GM19395 (cell line): ENCODE results near the gene USP34.
"Not testable (repeated sequence)": the region's sequence is repeated elsewhere in the genome, so short reads cannot be mapped to it uniquely, and the experiment has no call there.

Source experiments
- ATAC-seq: cut with Tn5 transposase; IDR thresholded peaks from one replicate; pipeline ENCODE4 v1.9.1; 2021; ENCODE audit warnings: mild to moderate bottlenecking, moderate library complexity; ENCODE audit not compliant: unreplicated experiment

The USP34 gene

DNA sequence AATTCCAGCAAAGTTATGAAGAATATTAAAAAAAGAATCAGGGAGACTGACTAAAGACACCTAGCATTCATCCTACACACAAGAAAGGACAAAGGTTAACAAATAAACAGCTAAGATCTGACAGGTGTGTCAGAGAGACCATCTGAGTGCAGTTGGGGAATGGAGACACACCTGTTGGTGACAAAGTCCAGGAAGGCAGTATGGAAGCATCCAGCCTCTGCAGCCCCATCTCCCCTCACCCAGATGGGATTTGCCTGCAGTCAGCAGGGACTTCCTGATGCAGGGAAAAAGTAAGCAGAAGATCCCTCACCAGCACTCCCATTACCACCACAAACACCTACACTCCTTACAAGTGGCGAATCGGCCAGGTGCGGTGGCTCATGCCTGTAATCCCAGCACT, 37.9 kb downstream of the USP34 start:
- ATAC-seq = no peak

DNA sequence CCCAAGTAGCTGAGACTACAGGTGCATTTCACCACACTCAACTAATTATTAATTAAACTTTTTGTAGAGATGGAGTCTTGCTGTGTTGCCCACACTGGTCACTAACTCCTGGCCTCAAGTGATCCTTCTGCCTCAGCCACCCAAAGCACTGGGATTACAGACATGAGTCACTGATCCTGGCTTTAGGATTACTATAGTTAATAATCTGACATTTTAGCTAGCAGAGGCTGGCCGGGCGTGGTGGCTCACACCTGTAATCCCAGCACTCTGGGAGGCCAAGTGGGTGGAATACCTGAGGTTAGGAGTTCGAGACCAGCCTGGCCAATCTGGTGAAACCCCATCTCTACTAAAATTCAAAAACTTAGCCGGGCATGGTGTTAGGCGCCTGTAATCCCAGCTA, 39.5 kb downstream of the USP34 start:
- ATAC-seq = no peak

DNA sequence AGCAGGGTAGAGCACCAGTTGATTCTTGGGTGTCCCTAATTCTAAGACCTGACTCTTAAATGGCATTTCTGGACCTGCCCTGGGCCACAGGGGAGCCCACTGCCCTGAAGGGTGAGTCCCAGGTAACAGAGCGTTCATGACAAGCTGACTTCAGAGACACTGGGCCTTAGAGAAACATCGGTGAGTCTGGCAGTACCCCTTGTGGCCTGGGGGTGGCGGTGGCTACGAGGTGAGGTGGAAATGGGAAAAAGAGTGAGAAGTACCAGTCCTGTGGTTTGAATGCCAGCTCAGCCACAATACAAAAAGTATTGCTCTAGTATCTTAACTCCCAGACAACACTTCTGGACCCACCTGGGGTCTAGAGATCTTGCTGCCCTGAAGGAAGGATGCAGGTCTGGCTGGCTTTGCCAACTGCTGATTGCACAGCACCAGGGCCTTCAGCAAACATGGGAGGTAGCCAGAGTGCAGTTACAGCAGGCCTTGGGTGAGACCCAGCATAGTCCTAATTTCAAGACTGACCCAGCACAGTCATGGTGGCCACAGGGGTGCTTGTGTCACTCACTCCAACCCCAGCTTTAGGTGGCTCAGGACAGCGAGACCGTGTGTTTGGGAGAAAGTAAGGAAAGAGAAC, 44.5 kb downstream of the USP34 start:
- peak; percentile 80 for ATAC-seq

DNA sequence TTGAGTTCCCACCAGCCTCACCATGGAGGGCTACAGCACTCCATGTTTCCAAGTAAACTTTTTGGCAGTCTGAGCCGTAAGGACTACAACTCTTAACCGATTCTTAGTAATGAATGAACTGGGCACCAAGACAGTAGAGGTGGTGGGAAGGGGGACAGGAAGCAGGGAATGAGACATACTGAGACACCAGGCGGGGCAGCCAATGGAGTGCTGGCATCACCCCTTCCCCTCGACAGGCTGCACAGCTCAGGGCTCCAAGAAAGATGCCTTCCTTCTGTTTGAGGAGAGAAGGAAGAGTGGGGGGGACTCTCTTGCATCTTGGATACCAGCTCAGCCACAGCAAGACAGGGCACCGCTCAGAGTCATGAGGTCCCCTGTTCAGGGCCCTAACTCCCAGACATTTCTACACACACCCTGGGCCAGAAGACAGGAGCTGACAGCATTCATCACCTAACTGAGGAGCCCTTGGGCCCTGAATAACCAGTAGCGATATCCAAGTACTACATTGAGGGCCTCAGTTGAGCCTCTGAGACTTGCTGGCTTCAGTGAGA, 45.2 kb downstream of the USP34 start:
- peak; percentile 5 for ATAC-seq

DNA sequence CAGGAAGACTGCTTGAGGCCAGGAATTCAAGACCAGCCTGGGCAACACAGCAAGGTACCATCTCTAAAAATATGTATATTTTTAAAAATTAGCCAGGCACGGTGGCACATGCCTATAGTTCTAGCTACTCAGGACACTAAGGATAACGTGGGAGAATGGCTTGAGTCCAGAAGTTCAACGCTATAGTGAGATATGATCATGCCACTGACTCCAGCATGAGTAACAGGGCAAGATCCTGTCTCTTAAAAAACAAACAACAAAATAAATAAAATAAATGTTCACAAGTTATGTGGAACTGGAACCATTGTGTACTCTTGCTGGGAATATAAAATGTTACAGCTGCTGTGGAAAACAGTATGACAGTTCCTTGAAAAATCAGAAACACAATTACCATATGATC, 47.2 kb downstream of the USP34 start:
- ATAC-seq = no peak

DNA sequence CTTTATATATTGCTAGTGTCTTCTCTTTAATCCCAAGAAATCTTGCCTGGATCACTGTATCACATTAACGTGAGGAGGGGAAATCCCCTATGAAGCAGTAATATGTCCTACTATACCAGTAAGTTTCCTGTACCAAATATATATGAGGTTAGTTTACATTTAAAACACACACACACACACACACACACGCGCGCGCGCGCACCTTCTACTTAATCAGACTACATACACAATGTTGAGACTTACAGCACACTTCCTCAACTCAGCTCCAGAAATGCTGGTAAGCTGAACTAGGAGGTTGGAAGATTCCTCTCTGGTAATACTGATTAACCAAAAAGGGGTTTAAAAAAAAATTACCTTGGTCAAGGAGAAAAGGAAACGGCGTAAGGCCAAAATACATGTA, 49.3 kb downstream of the USP34 start:
- no peak for ATAC-seq

DNA sequence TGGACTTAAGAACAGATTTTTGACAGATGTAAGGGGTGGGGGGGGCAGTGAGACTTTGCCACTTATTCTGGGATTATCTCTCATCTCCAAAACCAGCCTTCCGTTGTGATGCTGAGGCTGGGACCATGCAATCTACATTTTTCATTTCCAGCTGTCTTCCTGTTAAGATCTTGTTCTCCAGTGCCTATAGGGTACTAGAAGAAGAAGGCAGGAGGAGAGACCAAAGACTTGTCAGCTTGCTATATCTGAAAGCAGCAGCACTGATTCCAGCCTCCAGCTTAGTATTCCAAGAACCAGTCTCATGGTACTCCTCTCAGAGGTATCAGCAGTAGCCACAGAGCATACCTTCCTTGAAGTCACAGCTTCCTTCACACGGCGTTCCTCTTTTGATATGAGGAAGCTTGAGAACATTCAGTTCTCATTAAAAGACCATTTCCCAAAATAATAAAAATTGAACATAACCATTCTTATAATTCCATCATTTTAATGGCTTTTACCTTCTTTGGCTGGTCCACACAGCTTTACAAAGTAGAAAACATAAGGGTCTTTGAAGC, 49.8 kb downstream of the USP34 start:
- no peak for ATAC-seq

DNA sequence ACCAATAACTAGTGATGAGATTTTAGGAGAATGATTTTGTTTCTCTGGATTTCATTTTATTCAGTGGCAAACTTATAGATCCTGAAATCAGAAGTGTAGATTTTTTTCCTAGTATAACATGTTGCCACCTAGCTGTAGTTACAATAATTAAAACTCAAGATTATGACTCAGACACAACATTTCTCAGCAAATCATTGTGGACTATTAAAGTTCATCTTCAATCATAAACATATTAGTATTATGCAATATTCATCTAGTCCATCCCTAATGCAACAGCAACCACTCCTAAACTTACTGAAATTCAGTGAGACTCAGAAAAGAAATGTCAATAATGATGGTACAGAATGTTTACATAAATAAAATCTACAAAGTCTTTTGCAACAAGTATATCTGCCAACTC, 51.3 kb downstream of the USP34 start:
- ATAC-seq = no peak

DNA sequence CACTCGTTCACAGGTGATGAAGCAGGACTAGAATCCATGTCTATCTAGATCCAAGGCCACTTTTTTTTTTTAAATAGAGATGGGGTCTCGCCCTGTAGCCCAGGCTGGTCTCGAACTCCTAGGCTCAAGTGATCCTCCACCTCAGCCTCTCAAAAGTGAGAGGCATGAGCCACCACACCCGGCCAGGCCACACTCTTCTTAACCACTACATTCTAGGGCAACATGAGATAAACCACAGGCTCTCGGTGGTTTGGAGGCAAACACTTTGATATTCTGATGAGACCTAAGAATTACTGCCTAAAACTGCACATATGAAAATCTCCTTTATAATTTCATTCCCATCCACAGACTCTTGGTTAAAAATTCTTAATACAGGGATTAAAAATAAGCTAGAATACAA, 51.8 kb downstream of the USP34 start:
- ATAC-seq = peak; percentile 68

DNA sequence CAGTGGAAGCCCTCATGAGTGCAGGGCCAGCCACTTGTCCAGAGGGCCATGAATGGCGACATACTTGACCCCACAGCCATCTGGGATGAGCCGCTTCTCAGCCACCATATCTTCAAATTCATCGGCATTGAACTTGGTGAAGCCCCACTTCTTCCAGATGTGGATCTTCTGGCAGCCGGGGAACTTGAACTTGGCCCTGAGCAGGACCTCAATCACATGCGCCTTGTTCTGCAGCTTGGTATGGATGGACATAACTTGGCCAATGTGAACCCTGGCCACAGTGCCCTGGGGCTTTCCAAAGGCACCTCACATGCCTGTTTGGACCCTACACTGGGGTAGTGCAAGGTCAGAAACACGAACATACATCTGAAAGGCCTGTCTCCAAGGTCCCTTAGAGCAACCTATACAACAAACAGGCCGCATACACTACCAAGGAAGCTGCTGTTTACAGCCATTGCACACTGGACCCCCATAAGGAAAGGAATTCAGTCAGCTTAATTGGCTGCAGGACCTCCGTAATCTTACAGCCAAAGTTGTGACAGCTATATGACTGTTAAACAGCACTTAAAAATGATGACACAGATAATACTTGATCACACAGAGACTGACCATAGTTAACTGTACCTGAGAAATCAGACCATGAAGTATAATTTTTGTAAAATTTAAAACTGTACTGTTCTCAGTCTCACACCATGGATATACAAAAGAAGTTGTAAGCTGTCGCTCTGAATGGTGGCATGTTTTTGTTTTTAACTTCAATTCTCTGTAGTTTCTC, 53.8 kb downstream of the USP34 start:
- no peak for ATAC-seq

DNA sequence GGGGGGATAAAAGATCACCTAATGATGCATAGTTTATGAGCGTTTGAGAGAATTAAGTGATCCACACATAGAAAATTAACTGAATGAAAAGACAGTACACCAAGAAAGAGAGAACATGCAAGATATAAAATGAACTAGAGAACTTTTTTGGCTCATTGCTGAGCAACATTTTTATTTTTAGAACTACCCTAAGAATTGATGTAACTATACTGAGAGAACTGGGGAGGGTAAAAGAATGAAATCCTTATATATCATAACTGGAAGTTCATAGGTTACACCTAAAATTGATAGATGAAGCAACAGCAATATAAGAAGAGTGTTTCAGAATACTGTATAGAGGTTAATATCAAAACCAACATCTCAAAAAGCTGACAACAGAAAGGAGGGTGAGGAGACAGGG, 55.6 kb downstream of the USP34 start:
- ATAC-seq = no peak

DNA sequence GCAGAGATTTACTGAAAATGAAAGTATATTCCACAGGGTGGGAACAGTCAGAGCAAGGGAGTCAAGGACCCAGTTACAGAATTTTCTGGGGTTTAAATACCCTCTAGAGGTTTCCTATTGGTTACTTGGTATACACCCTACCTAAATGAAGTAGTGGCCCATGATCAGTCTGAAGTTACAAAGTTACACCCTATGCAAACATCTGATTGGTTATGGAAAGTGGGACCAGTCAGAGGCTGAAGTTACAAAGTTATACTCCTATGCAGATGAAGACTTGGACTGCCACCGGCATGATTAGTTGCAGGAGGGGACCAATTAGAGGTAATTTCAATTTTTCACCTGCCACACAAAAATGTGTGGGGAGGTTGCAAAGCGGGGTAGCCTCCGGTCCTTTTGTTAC, 56.2 kb downstream of the USP34 start:
- ATAC-seq = no peak

DNA sequence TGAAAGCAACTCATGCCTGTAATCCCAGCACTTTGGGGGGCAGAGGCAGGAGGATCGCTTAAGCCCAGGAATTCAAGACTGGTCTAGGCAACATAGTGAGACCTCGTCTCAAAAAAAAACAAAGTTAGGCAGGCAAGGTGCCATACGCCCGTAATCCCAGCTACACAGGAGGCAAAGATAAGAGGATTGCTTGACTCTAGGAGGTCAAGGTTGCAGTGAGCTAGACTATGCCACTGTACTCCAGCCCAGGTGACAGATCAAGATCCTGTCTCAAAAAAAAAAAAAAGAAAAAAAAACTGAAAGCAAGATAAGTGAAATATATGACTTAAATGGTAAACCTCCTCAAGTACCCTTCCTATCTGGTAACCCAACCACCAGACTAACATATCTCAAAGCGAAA, 59.8 kb downstream of the USP34 start:
- ATAC-seq = no peak

DNA sequence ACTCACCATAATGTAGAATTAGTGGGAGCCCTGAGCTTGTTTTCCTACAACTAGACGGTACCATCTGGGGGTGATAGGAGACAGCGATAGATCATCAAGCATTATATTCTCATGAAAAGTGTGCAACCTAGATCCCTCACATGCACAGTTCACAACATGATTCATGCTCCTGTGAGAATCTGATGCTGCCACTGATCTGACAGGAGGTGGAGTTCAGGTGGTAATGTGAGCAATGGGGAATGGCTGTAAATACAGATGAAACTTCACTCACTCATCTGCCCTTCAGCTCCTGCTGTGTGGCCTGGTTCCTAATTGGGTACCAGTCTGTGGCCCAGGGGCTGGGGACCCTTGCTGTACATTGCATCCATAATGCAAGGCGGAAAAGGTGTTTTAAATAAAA, 60.7 kb downstream of the USP34 start:
- no peak for ATAC-seq

DNA sequence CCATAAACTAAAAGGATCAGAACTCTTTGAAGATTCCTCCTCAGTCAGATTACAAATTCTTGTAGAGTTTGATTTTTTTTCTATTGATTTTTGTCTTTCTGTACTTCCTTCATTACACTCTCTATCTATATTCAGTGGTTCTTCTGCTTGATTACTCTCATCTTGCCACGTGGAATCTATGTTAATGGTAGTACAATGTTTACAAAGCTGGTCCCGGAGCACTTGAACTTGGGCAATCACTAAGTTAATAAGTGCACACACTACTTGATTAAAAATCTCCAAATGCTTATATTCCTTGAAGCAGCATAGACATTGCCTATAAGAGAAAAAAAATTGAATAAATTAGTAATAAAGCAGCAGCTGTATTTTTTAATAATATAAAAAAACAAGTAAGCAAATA, 65.1 kb downstream of the USP34 start:
- no peak for ATAC-seq

DNA sequence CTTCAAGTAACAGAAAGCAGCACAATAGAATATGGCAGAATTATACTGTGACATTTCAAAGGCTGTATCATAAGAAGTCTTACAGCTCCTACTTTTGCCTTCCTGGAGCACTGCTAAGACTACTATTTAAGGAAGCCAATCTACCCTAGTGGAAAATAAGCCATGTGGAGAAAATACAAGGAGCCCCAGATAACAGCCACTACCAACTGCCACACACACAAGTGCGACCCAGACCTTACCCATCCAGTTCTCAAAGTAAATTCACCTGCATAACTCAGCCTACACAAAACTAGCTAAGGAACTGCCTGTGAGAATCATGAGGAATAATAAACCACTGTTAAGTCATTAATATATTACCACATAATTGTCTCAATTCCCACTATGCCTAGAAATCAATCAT, 66.4 kb downstream of the USP34 start:
- no peak for ATAC-seq

DNA sequence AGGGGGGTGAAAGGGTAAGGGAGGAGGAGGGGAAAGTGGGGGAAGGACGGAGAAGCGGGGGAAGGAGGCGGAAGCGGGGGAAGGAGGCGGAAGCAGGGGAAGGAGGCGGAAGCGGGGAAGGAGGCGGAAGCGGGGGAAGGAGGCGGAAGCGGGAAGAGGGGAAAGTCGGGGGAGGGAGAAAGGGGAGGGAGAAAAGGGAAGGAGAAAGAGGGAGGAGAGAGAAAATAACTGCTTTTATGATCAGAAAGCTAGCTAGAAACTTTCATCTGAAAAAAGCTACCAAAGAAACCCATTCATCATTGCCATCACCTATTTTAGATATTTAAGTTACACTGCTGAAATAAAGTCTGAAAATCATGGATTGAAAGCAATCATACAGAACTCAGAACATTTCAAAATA, 72.5 kb downstream of the USP34 start:
- ATAC-seq = no peak

DNA sequence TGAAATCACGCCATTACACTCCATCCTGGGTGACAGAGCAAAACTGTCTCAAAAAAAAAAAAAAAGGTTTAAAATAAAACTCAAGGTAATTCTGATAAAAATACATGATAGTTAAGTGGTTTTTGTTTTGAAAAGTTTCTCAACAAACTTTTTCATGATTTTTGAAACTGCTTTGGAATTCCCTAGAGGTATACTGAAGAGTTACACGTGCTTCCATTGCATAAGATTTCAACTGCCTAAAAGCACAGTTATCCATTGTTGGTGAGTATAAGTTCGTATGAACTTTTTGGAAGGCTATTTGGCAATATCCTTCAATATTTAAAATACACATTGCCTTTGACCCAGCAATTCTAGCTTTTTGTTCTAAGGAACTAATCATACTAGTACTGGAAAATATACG, 74.9 kb downstream of the USP34 start:
- no peak for ATAC-seq

DNA sequence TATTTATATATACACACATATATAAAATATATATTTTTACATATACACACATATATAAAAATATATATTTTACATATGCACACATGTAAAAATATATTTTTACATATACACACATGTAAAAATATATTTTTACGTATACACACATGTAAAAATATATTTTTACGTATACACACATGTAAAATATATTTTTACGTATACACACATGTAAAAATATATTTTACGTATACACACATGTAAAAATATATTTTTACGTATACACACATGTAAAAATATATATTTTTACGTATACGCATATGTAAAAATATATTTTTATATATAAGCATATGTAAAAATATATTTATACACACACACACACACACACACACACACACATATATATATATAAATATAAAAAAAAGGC, 83.3 kb downstream of the USP34 start:
- ATAC-seq = not testable (repeated sequence)

DNA sequence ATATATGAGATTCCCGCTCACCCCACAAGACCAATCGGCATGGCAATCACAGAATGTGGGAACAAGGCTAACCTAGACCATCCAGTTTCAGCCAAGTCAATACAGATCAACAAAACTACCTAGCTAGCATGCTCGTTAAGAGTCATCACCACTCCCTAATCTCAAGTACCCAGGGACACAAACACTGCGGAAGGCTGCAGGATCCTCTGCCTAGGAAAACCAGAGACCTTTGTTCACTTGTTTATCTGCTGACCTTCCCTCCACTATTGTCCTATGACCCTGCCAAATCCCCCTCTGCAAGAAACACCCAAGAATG, 90.0 kb downstream of the USP34 start:
- not testable (repeated sequence) for ATAC-seq

DNA sequence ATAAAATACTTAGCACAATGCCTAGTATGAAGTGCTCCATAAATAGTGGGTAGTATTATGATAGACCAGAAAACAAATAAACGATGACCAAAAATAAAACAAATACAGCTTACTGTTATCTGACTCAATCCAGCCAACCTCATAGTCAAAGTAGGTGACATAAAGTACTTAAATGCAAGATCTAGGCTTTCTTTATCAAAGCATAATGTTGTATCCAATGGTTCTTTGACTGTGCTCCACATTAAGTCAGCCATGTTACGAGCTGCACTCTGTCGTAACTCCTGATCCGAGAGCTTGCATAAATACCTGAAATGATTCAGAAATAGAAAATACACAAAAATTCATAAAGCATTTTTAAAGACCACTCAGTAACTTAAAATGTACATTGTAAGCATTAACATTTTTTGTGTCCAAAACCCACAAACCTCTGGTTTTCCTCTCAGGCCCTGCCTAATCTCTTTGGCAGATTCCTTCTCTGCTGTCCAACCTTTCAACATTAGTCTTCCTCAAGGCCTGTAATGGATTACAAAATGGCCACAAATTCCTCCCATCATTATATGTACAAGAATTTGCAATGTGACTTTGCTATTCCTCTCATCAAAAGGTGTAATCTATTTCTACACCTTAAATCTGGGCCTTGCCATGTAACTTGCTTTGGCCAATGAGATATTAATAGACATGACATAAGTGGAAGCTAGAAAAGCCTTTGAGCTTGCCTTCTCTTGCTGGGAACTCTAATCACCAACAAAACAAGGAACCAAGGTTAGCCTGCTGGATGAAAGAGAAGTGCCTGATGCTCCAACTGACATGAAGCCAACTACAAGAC, 90.6 kb downstream of the USP34 start:
- ATAC-seq = no peak

DNA sequence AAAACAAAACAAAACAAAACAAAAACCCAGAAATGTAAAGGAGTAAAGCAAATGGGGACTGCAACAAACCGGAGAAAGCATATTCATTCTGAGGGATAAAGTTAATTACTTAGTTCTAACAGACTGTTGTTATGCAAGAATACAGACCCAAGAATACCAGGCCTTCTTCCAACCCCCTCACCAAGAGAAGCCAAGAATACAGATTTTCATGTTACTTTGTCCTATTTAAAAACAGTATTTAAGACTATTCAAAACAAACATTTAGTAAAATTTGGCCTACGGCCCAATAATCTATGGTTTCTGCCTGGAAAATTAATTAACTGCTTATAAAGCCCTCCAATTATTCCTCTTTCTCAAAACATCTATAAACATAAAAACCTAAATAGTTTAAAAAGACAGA, 91.4 kb downstream of the USP34 start:
- no peak for ATAC-seq
